Caco-2 (cell line): ENCODE results near the gene BEND5. TPM values are rescaled to one million over a fixed set of nuclear protein-coding genes. Genes with fewer than 3 reads are reported as not detected.

ENCODE experiments used
- BruUV-seq: library from RNA; stranded (reverse); fragments of 400-500 nt; replicated peaks from 2 replicates; lab custom pipeline; 2021; lab: Mats Ljungman, UMichigan
- CTCF ChIA-PET: fragments of 300-600 bp; sonication (Branson Sonifier 250); formaldehyde crosslinking; loops from one replicate; lab custom pipeline; 2022; ENCODE audit warnings: antibody characterized with exemption; lab: Charles Lee
- POLR2A ChIA-PET: fragments of 300-600 bp; sonication (Branson Sonifier 250); formaldehyde crosslinking; loops from one replicate; lab custom pipeline; 2022; ENCODE audit warnings: antibody characterized with exemption; lab: Charles Lee
- DNase-seq, 2 experiments: peaks; one replicate each; pipeline versions ENCODE4 v3.0.0 to v3.0.0-alpha.2; 2020 to 2022
- H3K27me3 ChIP-seq: replicated peaks from 2 replicates; pipeline ENCODE4 v1.6.0; 2011; ENCODE audit warnings: low read length; ENCODE audit not compliant: control insufficient read depth, insufficient read depth
- H3K36me3 ChIP-seq: 2 replicates; pipeline ENCODE4 v1.5.1; 2011; ENCODE audit warnings: low read length; ENCODE audit not compliant: control insufficient read depth, insufficient read depth
- H3K4me1 ChIP-seq: fragments of 250-450 bp; sonication (Bioruptor Pico); 2 replicates; pipeline ENCODE4 v1.5.1; 2020; ENCODE audit warnings: mild to moderate bottlenecking
- H3K4me3 ChIP-seq: 2 replicates; pipeline ENCODE4 v1.5.1; 2011; ENCODE audit warnings: low read depth, mild to moderate bottlenecking, control low read depth, low read length
- H3K9me3 ChIP-seq: fragments of 250-450 bp; sonication (Bioruptor Pico); 2 replicates; pipeline ENCODE4 v1.5.1; 2020; ENCODE audit warnings: mild to moderate bottlenecking, moderate library complexity
- H3K27ac Mint-ChIP-seq: one replicate; pipeline ENCODE4 v1.8.0; 2022; ENCODE audit warnings: mixed read lengths; ENCODE audit not compliant: unreplicated experiment
- H3K27me3 Mint-ChIP-seq: one replicate; pipeline ENCODE4 v1.8.0; 2022; ENCODE audit warnings: mixed read lengths; ENCODE audit not compliant: insufficient read depth, unreplicated experiment
- H3K36me3 Mint-ChIP-seq: one replicate; pipeline ENCODE4 v1.8.0; 2022; ENCODE audit warnings: mild to moderate bottlenecking, mixed read lengths; ENCODE audit not compliant: insufficient read depth, unreplicated experiment
- H3K4me1 Mint-ChIP-seq: one replicate; pipeline ENCODE4 v1.8.0; 2022; ENCODE audit warnings: low read depth, mixed read lengths; ENCODE audit not compliant: unreplicated experiment
- H3K4me3 Mint-ChIP-seq: one replicate; pipeline ENCODE4 v1.8.0; 2022; ENCODE audit warnings: mild to moderate bottlenecking, moderate library complexity, mixed read lengths; ENCODE audit not compliant: unreplicated experiment
- H3K9me3 Mint-ChIP-seq: one replicate; pipeline ENCODE4 v1.8.0; 2022; ENCODE audit warnings: mixed read lengths; ENCODE audit not compliant: unreplicated experiment
- CTCF ChIP-seq, 2 experiments: fragments of 200-600 bp in 1 of 2; IDR thresholded peaks; 1 replicate in 1 of 2; 2 replicates in 1 of 2; pipeline versions ENCODE4 v1.5.1 to v1.8.0; 2011 to 2022; ENCODE audit warnings: antibody characterized with exemption in 1 of 2, control low read depth in 1 of 2, inconsistent platforms in 1 of 2, low read depth in 1 of 2, low read length in 1 of 2, mild to moderate bottlenecking in 1 of 2, moderate library complexity in 1 of 2; ENCODE audit not compliant: insufficient read depth in 1 of 2, severe bottlenecking in 1 of 2, unreplicated experiment in 1 of 2
- intact Hi-C: fragments of 100-400 bp; cut with micrococcal nuclease; formaldehyde crosslinking; loops from one replicate; pipeline ENCODE4 v1.10.0; 2022; ENCODE audit not compliant: unreplicated experiment
- total RNA-seq: library from RNA; stranded (reverse); gene quantifications from 2 replicates; pipeline ENCODE4 v1.2.3, GENCODE V29; 2022

BEND5 gene
- total RNA-seq, 1 experiment from 2014 or later: 0.57 TPM

- Mint-ChIP-seq H3K4me3 (no peak overlapping the region), H3K27ac (no peak overlapping the region), H3K4me1 (peaks cover 6% of the 10 kb centered on the region), H3K36me3 (no peaks in the 10 kb centered on the region), H3K9me3 (no peaks in the 10 kb centered on the region), H3K27me3 (no peaks in the 10 kb centered on the region)
- H3K4me3 ChIP-seq: no peak overlapping the region
- POLR2A ChIA-PET: no interaction called here
- no peak for DNase-seq
- no peaks in the 10 kb centered on the region for H3K9me3 ChIP-seq
- H3K4me1 ChIP-seq: no peaks in the 10 kb centered on the region
- no peak for TF ChIP-seq CTCF (IDR thresholded peaks at IDR 0.05; ENCODE audit: insufficient read depth in 1 of 2, low read depth in 1 of 2, low read length in 1 of 2, severe bottlenecking in 1 of 2, unreplicated experiment in 1 of 2)
- CTCF ChIA-PET: no interaction called here
- no peaks in the 10 kb centered on the region for H3K36me3 ChIP-seq
- intact Hi-C loops: no loop called here
- BruUV-seq: no TSS peak
- no peaks in the 10 kb centered on the region for H3K27me3 ChIP-seq
Observed at GRCh38 chr1:48793863-48794262, 17.2 kb upstream of the BEND5 start.

- Histone ChIP-seq H3K4me3 (no peak overlapping the region), H3K4me1 (no peaks in the 10 kb centered on the region), H3K36me3 (no peaks in the 10 kb centered on the region), H3K9me3 (no peaks in the 10 kb centered on the region), H3K27me3 (no peaks in the 10 kb centered on the region)
- Mint-ChIP-seq H3K4me3 (no peak overlapping the region), H3K36me3 (no peaks in the 10 kb centered on the region), H3K27ac (no peak overlapping the region), H3K9me3 (no peaks in the 10 kb centered on the region), H3K27me3 (no peaks in the 10 kb centered on the region), H3K4me1 (peaks cover 6% of the 10 kb centered on the region)
- TF ChIP-seq CTCF (IDR thresholded peaks at IDR 0.05; ENCODE audit: insufficient read depth in 1 of 2, low read depth in 1 of 2, low read length in 1 of 2, severe bottlenecking in 1 of 2, unreplicated experiment in 1 of 2): no peak
- CTCF ChIA-PET: no interaction called here
- POLR2A ChIA-PET: no interaction called here
- no peak for DNase-seq
- BruUV-seq: no TSS peak
- intact Hi-C loops: no loop called here
Observed at GRCh38 chr1:48792961-48793360, 16.3 kb upstream of the BEND5 start.

GRCh38 chr1:48790397-48790796 lies 13.7 kb upstream of the BEND5 start:
- CTCF ChIA-PET: no interaction called here
- POLR2A ChIA-PET: no interaction called here
- H3K9me3 ChIP-seq: no peaks in the 10 kb centered on the region
- H3K4me3 Mint-ChIP-seq: no peak overlapping the region
- TF ChIP-seq CTCF (IDR thresholded peaks at IDR 0.05; ENCODE audit: insufficient read depth in 1 of 2, low read depth in 1 of 2, low read length in 1 of 2, severe bottlenecking in 1 of 2, unreplicated experiment in 1 of 2): no peak
- peaks cover 6% of the 10 kb centered on the region for H3K4me1 Mint-ChIP-seq
- H3K27me3 Mint-ChIP-seq: no peaks in the 10 kb centered on the region
- no peaks in the 10 kb centered on the region for H3K9me3 Mint-ChIP-seq
- H3K36me3 ChIP-seq: no peaks in the 10 kb centered on the region
- BruUV-seq: no TSS peak
- no peak overlapping the region for H3K4me3 ChIP-seq
- H3K27me3 ChIP-seq: no peaks in the 10 kb centered on the region
- H3K4me1 ChIP-seq: no peaks in the 10 kb centered on the region
- H3K36me3 Mint-ChIP-seq: no peaks in the 10 kb centered on the region
- intact Hi-C loops: no loop called here
- no peak overlapping the region for H3K27ac Mint-ChIP-seq
- no peak for DNase-seq
